HG03135 (cell line): ENCODE measurements around the gene IL2RA.
"Not testable (repeated sequence)": the region's sequence is repeated elsewhere in the genome, so short reads cannot be mapped to it uniquely, and the experiment has no call there.

Experiments
- ATAC-seq: cut with Tn5 transposase; IDR thresholded peaks from one replicate; pipeline ENCODE4 v1.9.1; 2021; ENCODE audit warnings: mild to moderate bottlenecking, moderate library complexity; ENCODE audit not compliant: unreplicated experiment

The IL2RA gene

GRCh38 chr10:6062101-6062771, at the start of gene IL2RA:
Gene IL2RA, minus strand, starts transcription at chr10:6062367. Its CDS starts 216 bp downstream, at chr10:6062151.
- no peak for ATAC-seq

DNA sequence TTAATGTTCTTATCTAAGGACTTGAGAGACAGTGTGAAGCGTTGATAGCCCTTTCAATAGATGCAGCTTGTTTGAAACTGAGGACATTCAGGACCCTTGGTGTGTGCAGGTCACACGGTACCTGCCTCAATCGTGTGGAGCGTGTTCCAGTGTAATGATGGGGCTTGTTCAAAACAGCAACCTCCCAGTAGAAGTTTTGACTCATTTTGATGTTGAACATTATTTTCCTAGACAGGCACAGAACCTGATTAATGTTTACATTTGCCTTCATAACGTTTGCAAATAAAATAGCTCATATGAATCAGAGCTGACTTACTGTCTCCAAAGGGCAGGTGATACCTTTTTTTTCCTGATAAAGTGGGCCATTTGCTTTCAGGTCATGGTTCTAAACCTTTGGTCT, 48.0 kb upstream of the IL2RA start:
- ATAC-seq: no peak

GRCh38 chr10:6109444-6109775, 47.2 kb upstream of the IL2RA start:
- ATAC-seq: no peak

DNA sequence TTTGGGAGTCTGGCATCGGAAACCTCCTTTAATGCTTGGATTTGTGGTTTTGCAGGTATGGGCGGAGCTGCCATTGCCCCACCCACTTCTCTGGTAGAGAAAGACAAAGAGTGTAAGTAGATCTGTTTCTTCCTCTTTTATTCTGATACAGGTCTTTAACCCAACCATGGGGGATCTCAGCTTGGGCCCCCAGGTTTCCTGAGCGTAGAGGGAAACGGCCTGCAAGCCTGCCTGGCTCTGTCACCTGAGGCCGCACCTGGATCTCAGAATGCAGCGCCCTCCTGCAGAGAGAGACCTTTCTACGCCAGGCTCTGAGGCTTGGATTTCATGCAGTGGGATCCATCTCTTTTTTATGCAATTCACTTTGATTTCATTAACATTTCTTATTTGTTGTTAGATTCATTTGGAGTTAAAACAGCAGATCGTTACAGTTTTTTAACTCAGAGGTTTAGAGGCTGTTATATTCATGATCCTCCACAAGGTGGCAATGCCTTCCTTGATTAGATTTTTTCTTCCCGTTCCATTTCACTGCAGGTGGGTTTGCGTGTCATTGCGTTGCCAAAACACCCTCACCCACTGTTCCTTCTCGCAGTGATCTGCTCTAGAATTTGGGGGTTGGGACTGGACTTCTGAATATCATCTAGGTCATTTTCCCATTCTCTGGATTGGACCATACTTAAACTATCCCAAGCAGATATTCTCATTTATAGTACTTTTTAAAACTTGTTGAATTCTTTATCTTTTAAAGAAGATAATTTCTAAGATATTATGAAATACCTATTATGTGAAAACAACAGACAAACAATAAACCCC, 46.7 kb upstream of the IL2RA start:
- ATAC-seq: no peak

- ATAC-seq: no peak
These were observed 45.9 kb upstream of the IL2RA start for GRCh38 chr10:6108072-6108471.

GRCh38 chr10:6107616-6108015, 45.4 kb upstream of the IL2RA start:
- not testable (repeated sequence) for ATAC-seq

DNA sequence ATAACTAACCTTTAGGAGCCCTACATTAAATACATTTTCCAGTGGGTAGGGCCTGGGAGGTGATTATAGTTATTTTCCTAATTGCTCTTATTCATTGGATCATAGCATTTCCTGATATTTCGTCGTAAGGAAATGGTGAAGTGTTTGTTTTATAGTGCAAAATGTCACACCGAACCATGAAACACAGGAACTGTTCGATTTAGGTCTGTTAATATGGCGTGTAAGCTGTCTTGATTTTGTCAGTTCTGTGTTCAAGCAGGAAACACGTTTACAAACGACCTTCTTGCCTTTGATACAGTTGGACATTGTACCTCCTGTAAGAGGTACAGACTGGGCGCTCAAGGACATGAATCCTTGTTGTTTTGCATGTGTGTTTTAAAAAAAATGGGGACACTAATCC, 41.4 kb upstream of the IL2RA start:
- ATAC-seq: no peak

GRCh38 chr10:6102128-6102527, 40.0 kb upstream of the IL2RA start:
- no peak for ATAC-seq

DNA sequence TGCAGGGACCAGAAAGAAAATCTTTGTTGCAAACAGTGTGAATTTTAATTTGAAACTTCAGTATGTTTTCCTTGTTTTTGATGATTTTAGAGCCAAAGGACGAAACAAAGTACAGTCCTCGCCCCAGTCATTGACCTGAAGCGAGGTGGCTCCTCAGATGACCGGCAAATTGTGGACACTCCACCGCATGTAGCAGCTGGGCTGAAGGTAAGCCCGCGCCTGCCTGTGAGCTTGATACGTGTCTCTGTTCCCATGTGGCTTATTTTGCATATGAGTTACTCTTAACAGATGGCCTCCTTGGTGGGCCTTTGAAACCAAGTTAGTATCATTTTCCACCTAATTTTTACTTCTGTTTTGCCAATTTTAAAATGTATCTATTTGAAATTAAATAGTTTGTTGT, 39.0 kb upstream of the IL2RA start:
- peak; percentile 73 for ATAC-seq

DNA sequence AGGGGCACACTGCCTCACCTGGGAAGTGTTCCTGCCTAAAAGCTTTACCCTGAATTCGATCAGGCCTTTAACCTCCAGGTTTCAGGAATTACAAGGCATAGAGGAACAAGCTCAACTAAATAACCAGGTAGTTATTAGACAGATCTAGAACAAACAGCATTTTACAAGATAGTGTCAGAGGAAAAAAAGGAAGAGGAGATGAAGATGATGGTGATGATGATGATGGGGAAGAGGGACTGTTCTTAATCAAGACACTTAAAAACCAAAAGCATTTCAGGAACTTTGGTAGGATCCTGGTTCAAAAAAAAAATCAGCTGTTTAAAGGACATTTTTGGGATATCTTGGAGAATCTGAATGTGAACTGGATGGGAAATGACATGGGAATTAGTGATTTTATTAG, 38.2 kb upstream of the IL2RA start:
- no peak for ATAC-seq

DNA sequence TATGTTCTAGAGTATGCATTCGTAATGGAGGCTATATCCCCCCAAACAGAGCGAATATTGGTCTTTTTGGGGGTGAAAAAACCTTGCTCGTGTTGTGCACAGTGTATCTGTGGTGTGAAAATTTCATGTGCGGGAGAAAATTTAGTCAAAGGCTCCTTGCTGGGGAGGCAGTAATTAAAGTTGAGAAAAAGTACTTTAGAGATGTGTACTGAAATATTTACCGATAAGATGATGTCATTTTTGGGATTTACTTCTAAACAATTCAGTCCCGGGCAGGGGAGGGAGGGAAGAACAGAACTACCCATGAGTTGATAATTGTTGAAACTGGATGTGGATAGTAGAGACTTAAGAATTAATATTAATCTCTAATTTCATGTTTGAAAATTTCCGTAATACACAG, 36.0 kb upstream of the IL2RA start:
- ATAC-seq: no peak

DNA sequence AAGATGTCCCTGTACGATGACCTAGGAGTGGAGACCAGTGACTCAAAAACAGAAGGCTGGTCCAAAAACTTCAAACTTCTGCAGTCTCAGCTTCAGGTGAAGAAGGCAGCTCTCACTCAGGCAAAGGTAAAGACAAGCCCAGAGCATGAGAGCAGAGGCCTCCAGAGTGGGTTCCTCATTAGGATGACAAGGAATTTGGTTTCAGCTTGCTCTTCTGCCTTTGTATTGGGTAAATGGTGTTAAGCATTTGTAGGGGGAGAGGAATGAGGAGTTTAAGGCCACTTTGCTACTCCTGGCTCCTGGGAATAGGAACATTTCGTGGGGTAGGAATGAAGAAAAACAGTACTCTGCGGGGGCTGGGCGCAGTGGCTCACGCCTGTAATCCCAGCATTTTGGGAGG, 34.9 kb upstream of the IL2RA start:
- ATAC-seq: no peak

GRCh38 chr10:6095810-6096570, 33.8 kb upstream of the IL2RA start:
- no peak for ATAC-seq

DNA sequence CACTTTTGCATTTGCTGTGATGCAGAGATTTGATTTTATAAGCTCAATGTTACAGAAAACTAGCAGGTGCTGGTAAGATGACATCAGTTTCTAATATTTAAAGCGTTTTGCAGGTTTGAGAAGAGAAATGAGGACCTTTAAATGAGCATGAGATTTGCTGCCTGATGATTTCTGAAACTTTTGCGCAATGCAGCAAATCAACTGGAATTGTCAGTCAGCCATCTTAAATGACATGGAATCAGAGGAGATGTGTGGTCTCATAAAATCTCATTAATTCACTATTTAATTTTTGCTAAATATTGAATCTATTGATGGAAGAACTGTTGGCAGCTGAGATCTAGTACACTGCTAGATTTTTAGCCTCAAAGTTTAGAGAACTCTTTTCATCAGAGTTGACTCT, 30.6 kb upstream of the IL2RA start:
- no peak for ATAC-seq

GRCh38 chr10:6091630-6092029, 29.5 kb upstream of the IL2RA start:
- no peak for ATAC-seq

GRCh38 chr10:6089334-6090219, 27.4 kb upstream of the IL2RA start:
- ATAC-seq: peak; percentile 5

- peak; percentile 87 for ATAC-seq
These were observed 26.7 kb upstream of the IL2RA start, which contains the start of gene RBM17 for GRCh38 chr10:6088721-6089333. Gene RBM17, plus strand, starts transcription at chr10:6089034. Its CDS starts 8,032 bp downstream, at chr10:6097066.

DNA sequence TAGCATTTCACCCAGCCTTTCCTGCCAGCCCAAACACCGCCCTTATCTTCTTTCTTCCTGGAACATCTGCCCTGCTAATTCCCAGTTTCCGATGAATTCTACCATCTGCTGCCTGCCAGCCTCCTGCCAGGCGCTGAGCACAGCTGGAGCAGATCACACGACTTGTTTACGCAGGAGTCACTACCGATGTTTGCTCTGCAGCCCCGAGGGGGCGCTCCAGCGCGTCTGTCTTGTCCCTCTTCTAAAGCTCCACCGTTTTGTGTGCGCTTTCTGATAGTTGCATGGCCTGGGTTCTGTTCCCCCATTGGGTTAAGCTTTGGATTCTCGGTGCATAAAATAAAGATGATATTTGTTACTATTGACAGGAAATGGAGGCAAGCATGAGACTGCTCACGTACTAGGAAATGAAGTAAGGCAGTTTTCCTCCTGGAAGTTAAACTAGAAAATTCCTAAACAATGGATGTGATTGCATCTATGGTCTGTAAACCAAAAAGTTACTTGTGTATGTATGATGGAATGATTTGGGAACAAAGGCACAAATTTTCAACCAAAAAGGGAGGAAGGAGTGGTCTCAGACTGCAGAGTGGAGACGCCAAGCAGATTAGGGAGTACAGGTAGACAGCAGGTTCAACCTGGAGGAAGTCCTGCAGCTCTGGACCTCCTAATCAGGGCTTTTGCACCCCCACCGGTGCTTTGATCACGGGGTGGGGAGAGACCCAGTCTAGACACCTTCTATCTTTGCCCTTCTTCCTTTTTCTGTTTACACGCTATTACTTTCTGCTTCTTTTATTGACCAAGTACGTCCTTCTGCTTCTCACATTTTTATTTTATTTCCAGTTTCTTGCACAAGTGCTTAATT, 24.4 kb upstream of the IL2RA start:
- ATAC-seq: peak; percentile 37
